Thyroid gland (tissue), 4 donors: ENCODE data around the gene ZNF655.

Source experiments
- POLR2A ChIP-seq, 2 donors: fragments of 450-650 bp; IDR thresholded peaks; one replicate each; pipeline ENCODE4 v1.6.1; 2017; ENCODE audit warnings: antibody characterized with exemption in 2 of 2, mild to moderate bottlenecking in 2 of 2, moderate library complexity in 1 of 2
- TF ChIP-seq, protein P1 (sequence below), 6 experiments: fragments of 200-600 bp in 3 of 6; fragments of 450-650 bp in 3 of 6; sonication (generic) in 3 of 6; IDR thresholded peaks; one replicate each; pipeline ENCODE4 v1.5.1; 2016 to 2019; ENCODE audit warnings: antibody characterized with exemption in 6 of 6, mild to moderate bottlenecking in 2 of 6, inconsistent platforms in 1 of 6, moderate library complexity in 1 of 6

- TF ChIP-seq, protein P1, sequence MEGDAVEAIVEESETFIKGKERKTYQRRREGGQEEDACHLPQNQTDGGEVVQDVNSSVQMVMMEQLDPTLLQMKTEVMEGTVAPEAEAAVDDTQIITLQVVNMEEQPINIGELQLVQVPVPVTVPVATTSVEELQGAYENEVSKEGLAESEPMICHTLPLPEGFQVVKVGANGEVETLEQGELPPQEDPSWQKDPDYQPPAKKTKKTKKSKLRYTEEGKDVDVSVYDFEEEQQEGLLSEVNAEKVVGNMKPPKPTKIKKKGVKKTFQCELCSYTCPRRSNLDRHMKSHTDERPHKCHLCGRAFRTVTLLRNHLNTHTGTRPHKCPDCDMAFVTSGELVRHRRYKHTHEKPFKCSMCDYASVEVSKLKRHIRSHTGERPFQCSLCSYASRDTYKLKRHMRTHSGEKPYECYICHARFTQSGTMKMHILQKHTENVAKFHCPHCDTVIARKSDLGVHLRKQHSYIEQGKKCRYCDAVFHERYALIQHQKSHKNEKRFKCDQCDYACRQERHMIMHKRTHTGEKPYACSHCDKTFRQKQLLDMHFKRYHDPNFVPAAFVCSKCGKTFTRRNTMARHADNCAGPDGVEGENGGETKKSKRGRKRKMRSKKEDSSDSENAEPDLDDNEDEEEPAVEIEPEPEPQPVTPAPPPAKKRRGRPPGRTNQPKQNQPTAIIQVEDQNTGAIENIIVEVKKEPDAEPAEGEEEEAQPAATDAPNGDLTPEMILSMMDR (IDR thresholded peaks at IDR 0.05), result no peak
- no peak for TF ChIP-seq POLR2A (IDR thresholded peaks at IDR 0.05)
These were observed 64.8 kb downstream of the ZNF655 start for GRCh38 chr7:99623091-99623693.
